HG02943 (cell line): ENCODE data around the gene ZNF143.
"Not testable (repeated sequence)": the region's sequence is repeated elsewhere in the genome, so short reads cannot be mapped to it uniquely, and the experiment has no call there.

ENCODE experiments used
- ATAC-seq: cut with Tn5 transposase; IDR thresholded peaks from one replicate; pipeline ENCODE4 v1.9.1; 2021; ENCODE audit warnings: mild to moderate bottlenecking, low read depth, moderate library complexity; ENCODE audit not compliant: unreplicated experiment

ZNF143 gene

DNA sequence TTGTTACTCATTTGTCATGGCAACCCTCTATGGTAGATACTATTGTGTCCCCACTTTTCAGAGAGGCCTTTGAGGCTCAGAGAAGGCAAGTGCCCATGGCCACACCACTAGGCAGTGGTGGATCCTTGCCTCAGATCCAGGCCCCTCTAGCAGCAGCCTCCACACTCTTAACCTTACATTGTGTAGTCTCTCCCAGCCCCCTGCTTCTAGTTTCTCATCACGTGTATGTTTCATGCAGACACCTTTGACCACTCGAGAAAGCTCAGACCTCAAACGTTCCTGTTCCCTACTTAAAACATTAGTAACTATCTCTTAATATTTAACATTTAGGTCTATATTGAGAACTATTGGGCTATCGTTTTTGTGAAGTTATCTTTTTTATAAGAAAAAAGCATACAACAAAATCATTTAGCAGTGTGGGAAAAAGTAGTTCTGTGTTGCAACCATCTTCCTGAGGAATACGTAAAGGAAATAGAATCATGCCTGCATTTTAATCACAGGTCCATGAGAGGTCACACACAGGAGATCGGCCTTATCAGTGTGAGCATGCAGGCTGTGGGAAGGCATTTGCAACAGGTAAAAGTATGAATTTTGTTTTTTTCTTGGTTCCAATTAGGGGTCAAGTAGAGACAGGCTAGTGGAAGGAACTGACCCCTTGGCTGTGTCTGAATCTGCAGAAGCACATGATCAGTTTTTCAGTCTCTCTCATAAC is 35.1 kb downstream of the ZNF143 start:
- ATAC-seq = no peak

- ATAC-seq = no peak
These were observed 37.8 kb downstream of the ZNF143 start for GRCh38 chr11:9498457-9499078.

GRCh38 chr11:9506489-9507276 is 45.9 kb downstream of the ZNF143 start:
- no peak for ATAC-seq

DNA sequence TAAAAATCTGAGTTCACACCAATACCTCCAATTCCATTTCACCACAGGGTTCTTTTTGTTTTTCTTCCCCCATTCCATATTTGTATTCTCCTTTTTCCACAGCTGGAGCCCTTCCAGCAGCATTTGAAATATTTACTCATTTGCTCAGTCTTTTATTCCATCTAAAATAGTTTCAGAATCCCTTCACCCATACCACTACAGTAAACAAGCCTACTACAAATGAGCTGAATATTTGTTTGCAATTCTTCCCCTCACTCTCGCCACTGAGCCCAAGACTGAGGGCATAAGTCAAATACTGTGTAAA is 46.4 kb downstream of the ZNF143 start:
- ATAC-seq = no peak

- no peak for ATAC-seq
These were observed 48.2 kb downstream of the ZNF143 start for GRCh38 chr11:9509041-9509440.

DNA sequence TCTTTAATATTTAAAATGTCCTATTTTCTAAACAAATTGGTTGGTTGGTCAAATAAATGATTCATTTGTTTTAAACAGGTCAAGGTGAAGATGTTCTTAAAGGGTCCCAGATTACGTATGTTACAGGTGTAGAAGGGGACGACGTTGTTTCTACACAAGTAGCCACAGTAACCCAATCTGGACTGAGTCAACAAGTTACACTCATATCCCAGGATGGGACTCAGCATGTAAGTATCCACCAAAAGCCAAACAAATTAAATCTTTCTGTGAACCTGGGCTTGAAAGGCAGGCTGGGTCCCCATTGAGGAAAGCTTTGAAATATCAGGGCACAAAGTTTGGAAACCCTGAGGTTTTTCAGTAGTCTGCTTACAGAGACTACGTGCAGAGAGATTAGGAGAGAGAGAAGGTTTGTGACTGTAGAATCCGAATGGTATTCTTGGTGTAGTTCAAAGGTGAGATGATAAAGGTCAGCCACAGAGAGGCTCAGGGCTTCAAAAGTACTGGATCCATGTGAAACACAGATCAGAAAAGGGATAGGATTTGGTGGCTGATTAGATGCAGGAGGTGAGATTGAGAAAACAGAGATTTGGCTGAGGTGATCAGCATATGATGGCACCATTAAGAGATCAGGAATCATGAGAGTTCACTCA is 51.7 kb downstream of the ZNF143 start:
- no peak for ATAC-seq

GRCh38 chr11:9514576-9514975 is 53.8 kb downstream of the ZNF143 start:
- ATAC-seq = not testable (repeated sequence)

GRCh38 chr11:9516113-9516512 is 55.3 kb downstream of the ZNF143 start:
- no peak for ATAC-seq

GRCh38 chr11:9518835-9519410 is 58.1 kb downstream of the ZNF143 start:
- no peak for ATAC-seq

DNA sequence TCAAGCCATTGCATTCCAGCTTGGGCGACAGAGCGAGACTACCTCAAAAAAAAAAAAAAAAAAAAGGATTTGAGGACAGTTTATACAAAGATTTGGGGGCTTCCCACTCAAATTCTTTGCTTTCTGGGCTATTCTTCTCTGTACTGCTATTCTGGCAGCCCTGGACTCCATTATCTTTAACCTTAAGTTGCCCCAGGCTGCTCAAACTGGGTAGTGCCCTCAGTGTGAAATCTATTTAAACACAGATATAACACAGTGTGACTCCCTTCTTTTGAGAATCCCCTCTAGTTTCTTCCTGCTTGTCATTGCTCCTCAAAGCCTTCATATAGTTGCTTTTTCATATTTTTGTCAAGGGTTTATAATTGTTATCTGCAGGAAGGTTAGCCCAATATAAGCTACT is 63.2 kb downstream of the ZNF143 start:
- ATAC-seq = no peak

- ATAC-seq = no peak
These were observed 64.3 kb downstream of the ZNF143 start for GRCh38 chr11:9525116-9525515.

DNA sequence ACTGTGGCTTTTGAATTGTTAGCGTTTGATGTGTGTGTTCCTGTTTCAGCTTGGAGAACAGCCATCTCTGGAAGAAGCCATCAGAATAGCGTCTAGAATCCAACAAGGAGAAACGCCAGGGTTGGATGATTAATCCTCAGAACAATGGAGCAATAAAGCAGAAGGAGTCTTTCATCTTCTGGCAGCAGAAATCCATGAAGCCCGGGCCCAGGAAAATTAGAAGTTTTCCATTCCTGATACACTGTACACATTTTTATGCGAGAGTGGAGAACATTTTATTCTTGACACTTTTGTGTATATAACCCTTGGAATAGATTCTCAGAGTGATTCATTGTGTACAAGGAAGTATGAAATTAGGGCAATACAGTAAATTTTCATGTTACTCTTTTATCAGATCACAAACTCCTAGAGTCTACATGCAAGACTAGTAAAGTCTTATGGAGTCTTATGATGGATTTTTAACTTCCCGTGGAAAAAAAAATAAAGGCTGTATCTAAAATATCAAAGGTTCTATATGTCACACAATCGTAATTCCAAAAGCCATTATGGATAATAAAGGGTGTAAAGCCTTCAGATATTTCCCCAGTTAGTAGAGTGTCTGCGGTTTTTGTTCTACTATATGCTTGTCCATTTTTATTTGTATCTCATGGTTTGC is 66.8 kb downstream of the ZNF143 start:
- ATAC-seq = no peak

DNA sequence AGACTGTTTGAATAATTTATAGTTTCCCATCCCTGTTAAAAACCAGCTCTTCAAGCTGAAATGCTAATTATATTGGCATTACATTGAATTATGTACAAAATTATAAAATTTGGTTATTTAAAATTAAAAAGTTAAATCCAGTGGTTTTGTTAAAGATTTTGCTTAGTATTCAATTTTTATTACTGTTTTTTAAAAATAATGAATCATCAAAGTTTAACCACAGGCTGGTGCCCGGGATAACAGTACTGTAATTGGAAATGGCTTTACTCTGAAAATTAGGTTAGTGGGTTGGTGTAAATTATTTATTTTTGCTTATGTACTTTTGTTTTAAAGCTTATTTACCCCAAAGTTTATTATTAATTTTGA is 67.3 kb downstream of the ZNF143 start:
- ATAC-seq = no peak

DNA sequence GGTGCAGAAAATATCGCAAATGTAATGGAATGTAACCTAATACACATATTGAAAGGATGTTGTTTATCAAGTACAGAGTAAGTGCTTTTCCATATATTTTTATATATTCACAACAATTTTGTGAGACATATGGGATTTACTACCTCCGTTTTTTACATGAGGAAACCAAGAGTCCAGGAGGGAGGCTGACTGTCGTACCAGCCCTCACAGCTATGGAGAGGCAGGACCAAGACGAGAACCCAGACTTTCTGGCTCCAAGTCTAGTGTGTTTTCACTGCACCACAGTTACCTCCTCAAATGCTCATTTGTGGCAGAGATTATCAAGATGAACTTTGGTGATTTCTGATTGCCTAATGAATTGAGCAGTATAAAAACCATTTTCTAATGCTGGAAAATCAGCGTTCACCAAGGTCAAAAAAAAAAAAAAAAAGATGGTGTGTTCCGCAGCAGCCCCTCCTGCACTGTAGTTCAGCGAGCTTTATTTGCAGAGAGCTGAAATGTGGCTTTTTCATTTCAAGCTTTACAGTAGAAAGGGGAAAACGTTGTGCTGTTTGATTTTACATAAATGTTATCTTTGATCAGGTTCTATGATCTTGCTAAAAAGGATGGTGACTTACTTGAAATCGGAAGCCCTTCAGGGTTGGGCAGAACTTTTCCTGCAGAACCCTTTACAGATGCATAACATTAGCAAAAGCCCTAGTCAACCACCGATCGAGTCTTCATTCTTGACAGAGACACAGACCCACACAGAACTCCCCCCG is 67.9 kb downstream of the ZNF143 start:
- no peak for ATAC-seq

DNA sequence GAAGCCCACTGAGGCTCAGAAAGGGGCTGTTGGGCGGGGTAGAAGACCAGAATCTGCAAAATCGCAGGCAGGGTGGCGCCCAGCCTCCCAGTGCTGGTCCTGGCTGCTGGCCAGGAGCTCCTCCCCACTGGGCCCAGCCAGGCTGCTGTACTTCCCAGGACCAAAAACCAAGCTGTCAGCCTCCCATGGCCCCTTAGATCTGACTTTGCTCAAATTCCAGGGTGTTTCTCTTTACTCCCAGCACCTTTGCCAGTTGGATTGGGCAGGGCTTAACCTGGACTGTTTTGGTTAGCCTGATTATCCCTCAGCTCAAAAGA is 68.5 kb downstream of the ZNF143 start:
- no peak for ATAC-seq

DNA sequence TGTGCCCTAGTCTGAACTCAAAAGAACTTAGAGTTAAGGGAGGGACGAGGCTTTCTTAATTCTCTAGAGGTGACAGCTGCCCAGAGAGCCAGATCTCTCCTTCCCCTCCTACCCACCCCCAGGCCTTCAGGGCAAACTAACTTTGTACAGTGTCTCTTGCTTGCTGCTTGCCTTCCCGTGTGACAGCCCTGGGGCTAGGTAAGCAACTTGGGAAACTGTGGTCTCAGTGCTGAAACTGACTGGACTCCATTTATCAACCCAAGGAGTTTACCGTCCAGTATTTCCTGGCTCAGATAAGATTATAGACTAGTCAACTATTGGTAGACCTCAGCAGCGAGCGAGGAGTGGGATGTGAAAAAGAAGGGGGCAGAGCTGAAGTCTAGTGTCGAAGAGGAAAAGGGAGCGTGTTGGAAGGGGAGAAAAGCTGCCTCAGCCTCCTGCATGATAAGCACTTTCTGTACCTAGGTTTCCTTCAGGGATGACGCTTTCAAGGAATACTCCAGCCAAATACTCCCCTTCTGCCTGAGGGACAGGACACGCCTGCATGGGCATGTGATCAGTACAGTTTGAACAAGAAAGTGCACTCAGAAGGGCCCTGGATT is 69.3 kb downstream of the ZNF143 start:
- no peak for ATAC-seq

- no peak for ATAC-seq
These were observed 70.3 kb downstream of the ZNF143 start for GRCh38 chr11:9530901-9531625.

DNA sequence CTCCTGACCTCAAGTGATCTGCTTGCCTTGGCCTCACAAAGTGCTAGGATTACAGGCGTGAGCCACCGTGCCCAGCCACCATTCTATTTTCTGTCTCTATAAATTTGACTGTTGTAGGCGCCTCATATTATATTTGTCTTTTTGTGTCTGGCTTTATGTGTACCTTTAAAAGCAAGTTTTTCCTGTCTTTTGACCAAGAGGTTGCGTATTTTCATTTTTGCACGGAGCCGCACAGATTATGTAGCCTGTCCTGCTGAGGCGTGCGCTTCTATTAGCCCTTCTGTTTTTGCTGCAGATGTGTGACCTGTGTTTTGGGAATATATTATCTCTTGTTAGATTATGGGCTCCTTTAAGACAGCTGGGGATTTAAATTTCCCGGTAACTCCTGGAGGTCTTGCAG is 72.2 kb downstream of the ZNF143 start:
- no peak for ATAC-seq
